ENCODE results near the gene GALNT12.

DNA sequence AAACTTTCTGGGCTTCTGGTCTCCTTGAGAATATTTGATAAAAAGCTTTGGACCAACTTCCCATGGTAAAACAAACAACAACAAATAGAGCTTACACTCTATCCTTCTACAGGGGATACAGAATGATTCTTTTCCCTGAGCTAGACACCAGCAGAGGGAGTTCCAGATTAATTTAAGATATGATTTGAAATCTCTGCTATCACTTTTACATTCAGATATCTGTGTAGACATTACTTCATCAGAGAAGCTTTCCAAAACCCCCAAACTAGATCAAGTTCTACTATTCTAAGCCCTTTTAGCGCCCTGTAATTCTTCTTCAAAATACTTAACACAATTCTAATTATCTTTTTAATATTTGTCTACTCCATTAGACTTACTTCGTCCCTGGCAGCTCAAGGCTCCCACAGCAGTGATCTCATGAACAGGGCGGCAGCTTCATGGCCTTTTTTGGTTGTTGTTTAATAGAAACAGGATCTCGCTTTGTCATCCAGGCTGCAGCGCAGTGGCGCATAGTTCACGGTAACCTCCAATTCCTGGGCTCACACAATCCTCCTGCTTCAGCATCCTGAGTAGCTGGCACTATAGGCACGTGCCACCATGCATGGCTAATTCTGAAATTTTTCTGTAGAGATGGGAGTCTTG is 955 bp upstream of the GALNT12 start:
- TF ChIP-seq, protein P1, sequence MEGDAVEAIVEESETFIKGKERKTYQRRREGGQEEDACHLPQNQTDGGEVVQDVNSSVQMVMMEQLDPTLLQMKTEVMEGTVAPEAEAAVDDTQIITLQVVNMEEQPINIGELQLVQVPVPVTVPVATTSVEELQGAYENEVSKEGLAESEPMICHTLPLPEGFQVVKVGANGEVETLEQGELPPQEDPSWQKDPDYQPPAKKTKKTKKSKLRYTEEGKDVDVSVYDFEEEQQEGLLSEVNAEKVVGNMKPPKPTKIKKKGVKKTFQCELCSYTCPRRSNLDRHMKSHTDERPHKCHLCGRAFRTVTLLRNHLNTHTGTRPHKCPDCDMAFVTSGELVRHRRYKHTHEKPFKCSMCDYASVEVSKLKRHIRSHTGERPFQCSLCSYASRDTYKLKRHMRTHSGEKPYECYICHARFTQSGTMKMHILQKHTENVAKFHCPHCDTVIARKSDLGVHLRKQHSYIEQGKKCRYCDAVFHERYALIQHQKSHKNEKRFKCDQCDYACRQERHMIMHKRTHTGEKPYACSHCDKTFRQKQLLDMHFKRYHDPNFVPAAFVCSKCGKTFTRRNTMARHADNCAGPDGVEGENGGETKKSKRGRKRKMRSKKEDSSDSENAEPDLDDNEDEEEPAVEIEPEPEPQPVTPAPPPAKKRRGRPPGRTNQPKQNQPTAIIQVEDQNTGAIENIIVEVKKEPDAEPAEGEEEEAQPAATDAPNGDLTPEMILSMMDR (IDR thresholded peaks at IDR 0.05): no peak
- TF ChIP-seq EZH2 (IDR thresholded peaks at IDR 0.05): no peak
- TF ChIP-seq EZH2phosphoT487 (IDR thresholded peaks at IDR 0.05): no peak

All from neural progenitor cell (in vitro differentiated cells).